Naive thymus-derived CD8-positive, alpha-beta T cell (primary cell): ENCODE results near the gene TRUB1. TPM values are rescaled to one million over a fixed set of nuclear protein-coding genes. Genes with fewer than 3 reads are reported as not detected.

Source experiments
- ATAC-seq, 2 donors: fragments of 150-1000 bp; cut with Tn5 transposase in 1 of 2; sonication (Bioruptor Pico), chemical (Tn5 transposase) in 1 of 2; 1 replicate in 1 of 2; 2 replicates in 1 of 2; pipeline ENCODE4 v1.10.0; 2021; ENCODE audit warnings: mild to moderate bottlenecking in 2 of 2, moderate library complexity in 2 of 2
- POLR2A ChIA-PET: fragments of 350-600 bp; sonication (Branson Sonifier 250); formaldehyde crosslinking; loops from one replicate; lab custom pipeline; 2021; ENCODE audit warnings: antibody characterized with exemption; lab: Charles Lee
- DNase-seq, 10 donors: peaks; one replicate each; pipeline versions ENCODE4 v3.0.0 to v3.0.0-alpha.2; 2020 to 2022
- H3K27ac Mint-ChIP-seq, 10 donors: one replicate each; pipeline ENCODE4 v1.8.0; 2020 to 2022; ENCODE audit warnings: mild to moderate bottlenecking in 10 of 10, mixed read lengths in 10 of 10, moderate library complexity in 4 of 10, inconsistent platforms in 1 of 10
- H3K27me3 Mint-ChIP-seq, 5 donors: one replicate each; pipeline ENCODE4 v1.8.0; 2021 to 2022; ENCODE audit warnings: mixed read lengths in 5 of 5
- H3K36me3 Mint-ChIP-seq, 3 donors: one replicate each; pipeline ENCODE4 v1.8.0; 2020 to 2022; ENCODE audit warnings: mixed read lengths in 3 of 3, mild to moderate bottlenecking in 2 of 3, inconsistent platforms in 1 of 3
- H3K4me1 Mint-ChIP-seq, 4 donors: one replicate each; pipeline ENCODE4 v1.8.0; 2021 to 2022; ENCODE audit warnings: mixed read lengths in 4 of 4
- H3K4me3 Mint-ChIP-seq, 10 donors: one replicate each; pipeline ENCODE4 v1.8.0; 2020 to 2022; ENCODE audit warnings: mild to moderate bottlenecking in 10 of 10, mixed read lengths in 10 of 10, moderate library complexity in 6 of 10, inconsistent platforms in 1 of 10
- H3K9me3 Mint-ChIP-seq, 9 donors: one replicate each; pipeline ENCODE4 v1.8.0; 2020 to 2022; ENCODE audit warnings: mixed read lengths in 9 of 9, mild to moderate bottlenecking in 3 of 9, inconsistent platforms in 1 of 9, moderate library complexity in 1 of 9
- polyA plus RNA-seq, 3 donors: library from polyadenylated mRNA; unstranded; fragments of 300-500 nt; fragmentation: Illumina TruSeq; gene quantifications; one replicate each; pipeline ENCODE4 v1.2.3, GENCODE V29; 2021
- total RNA-seq, 8 experiments: library from RNA in 2 of 8; stranded (reverse) in 2 of 8; gene quantifications; one replicate each; pipeline ENCODE4 v1.2.3 and lab custom pipeline; 2021 to 2026

Gene TRUB1
- total and polyA plus RNA-seq, 5 experiments from 2014 or later, result 9.2 to 12.9 (median 11.5) TPM

GRCh38 chr10:115024371-115024770, 86.4 kb downstream of the TRUB1 start:
- no peaks in the 10 kb centered on the region for H3K4me1 Mint-ChIP-seq
- POLR2A ChIA-PET, result no interaction called here

GRCh38 chr10:115026056-115026745, 88.2 kb downstream of the TRUB1 start:
- ATAC-seq, result no peak
- H3K27me3 Mint-ChIP-seq, result peaks cover 5 to 12% (median 8%) of the 10 kb centered on the region in 5 donors
- no peak overlapping the region for H3K27ac Mint-ChIP-seq
- DNase-seq, result no peak
- no peaks in the 10 kb centered on the region for H3K36me3 Mint-ChIP-seq
- POLR2A ChIA-PET, result no interaction called here
- no peaks in the 10 kb centered on the region for H3K4me1 Mint-ChIP-seq
- H3K9me3 Mint-ChIP-seq, result no peaks in the 10 kb centered on the region
- H3K4me3 Mint-ChIP-seq, result no peak overlapping the region

More at GRCh38 chr10:115024371-115024770, 86.4 kb downstream of the TRUB1 start:
- ATAC-seq (no peak), DNase-seq (no peak)
- no peaks in the 10 kb centered on the region for H3K36me3 Mint-ChIP-seq
- no peak overlapping the region for H3K27ac Mint-ChIP-seq
- H3K9me3 Mint-ChIP-seq, result no peaks in the 10 kb centered on the region
- no peak overlapping the region for H3K4me3 Mint-ChIP-seq
- peaks cover 5 to 16% (median 10%) of the 10 kb centered on the region in 5 donors for H3K27me3 Mint-ChIP-seq

- Mint-ChIP-seq H3K36me3 (no peaks in the 10 kb centered on the region), H3K27me3 (peaks cover 5 to 12% (median 8%) of the 10 kb centered on the region in 5 donors), H3K27ac (no peak overlapping the region), H3K4me1 (no peaks in the 10 kb centered on the region), H3K4me3 (no peak overlapping the region), H3K9me3 (no peaks in the 10 kb centered on the region)
- DNase-seq (no peak), ATAC-seq (no peak)
- POLR2A ChIA-PET, result no interaction called here
These were observed 88.7 kb downstream of the TRUB1 start for GRCh38 chr10:115026746-115027140.

Other genes starting within 250 kb of the TRUB1 start
- gene FHIP2A, start 116.4 kb upstream of the TRUB1 start, total RNA-seq, result 10 to 100 TPM; 24.8 to 25.1 TPM
- gene FHIP2A, start 116.4 kb upstream of the TRUB1 start, polyA plus RNA-seq, result 1 to 10 TPM; 4.9 to 7.6 (median 6.5) TPM
- not detected for gene ATRNL1, start 155.2 kb downstream of the TRUB1 start, total RNA-seq
- not detected for gene ATRNL1, start 155.2 kb downstream of the TRUB1 start, polyA plus RNA-seq